Chondrocyte (in vitro differentiated cells): Measurements from ENCODE around the gene PCNT. TPM values are rescaled to one million over a fixed set of nuclear protein-coding genes. Genes with fewer than 3 reads are reported as not detected.

ENCODE experiments used
- DNase-seq: peaks from one replicate; pipeline ENCODE4 v3.0.0; 2021; ENCODE audit warnings: mixed read lengths, low spot score
- H3K27ac Mint-ChIP-seq: one replicate; pipeline ENCODE4 v1.8.0; 2021; ENCODE audit warnings: mild to moderate bottlenecking, moderate library complexity, mixed read lengths; ENCODE audit not compliant: unreplicated experiment
- H3K27me3 Mint-ChIP-seq: 2 replicates; pipeline ENCODE4 v1.8.0; 2021; ENCODE audit warnings: low read depth, mixed read lengths
- H3K36me3 Mint-ChIP-seq: 2 replicates; pipeline ENCODE4 v1.8.0; 2021; ENCODE audit warnings: low read depth, mixed read lengths
- H3K4me1 Mint-ChIP-seq: 2 replicates; pipeline ENCODE4 v1.8.0; 2021; ENCODE audit warnings: low read depth, mild to moderate bottlenecking, mixed read lengths
- H3K4me3 Mint-ChIP-seq: one replicate; pipeline ENCODE4 v1.8.0; 2021; ENCODE audit warnings: mild to moderate bottlenecking, moderate library complexity, mixed read lengths; ENCODE audit not compliant: unreplicated experiment
- H3K9me3 Mint-ChIP-seq: 2 replicates; pipeline ENCODE4 v1.8.0; 2021; ENCODE audit warnings: low read depth, mixed read lengths
- total RNA-seq: library from RNA; stranded (reverse); gene quantifications from 3 replicates; pipeline ENCODE4 v1.2.1, GENCODE V29; 2021
- TF ChIP-seq, protein P1 (sequence below): fragments of 200-600 bp; sonication (generic); IDR thresholded peaks from 2 replicates; pipeline ENCODE4 v1.5.0; 2021; ENCODE audit warnings: antibody characterized with exemption, mild to moderate bottlenecking, moderate library complexity

Gene PCNT
- total RNA-seq, 1 donor from 2014 or later = 29.9 TPM

DNA sequence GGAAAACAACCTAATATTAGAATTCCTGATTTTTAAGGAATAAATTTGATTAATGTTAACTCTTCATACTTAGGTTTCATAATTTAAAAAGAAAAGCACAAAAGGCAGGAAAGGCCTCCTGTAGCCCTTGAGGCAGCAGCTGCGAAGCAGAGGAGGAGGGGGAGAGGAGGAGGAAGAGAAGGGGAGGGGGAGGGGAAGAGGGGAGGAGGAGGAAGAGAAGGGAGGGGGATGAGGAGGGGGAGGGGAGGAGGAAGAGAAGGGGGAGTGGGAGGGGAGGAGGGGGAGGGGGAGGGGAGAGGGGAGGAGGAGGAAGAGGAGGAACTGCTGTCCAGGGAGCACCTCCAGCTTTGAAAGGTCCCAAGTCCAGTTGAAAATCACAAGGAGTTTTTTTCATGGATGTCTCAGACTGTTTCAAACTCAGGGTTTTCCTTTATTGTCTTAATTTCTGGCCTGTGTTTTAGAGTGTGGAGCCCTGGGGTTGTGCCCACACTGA, 99.6 kb downstream of the PCNT start:
- H3K27ac Mint-ChIP-seq = no peak overlapping the region

GRCh38 chr21:46424039-46424591, 100.2 kb downstream of the PCNT start:
- no peaks in the 10 kb centered on the region for H3K27me3 Mint-ChIP-seq
- no peak overlapping the region for H3K27ac Mint-ChIP-seq
- H3K4me3 Mint-ChIP-seq = no peak overlapping the region
- DNase-seq = peak; percentile 62
- peaks cover 10% of the 10 kb centered on the region for H3K36me3 Mint-ChIP-seq
- TF ChIP-seq, protein P1, sequence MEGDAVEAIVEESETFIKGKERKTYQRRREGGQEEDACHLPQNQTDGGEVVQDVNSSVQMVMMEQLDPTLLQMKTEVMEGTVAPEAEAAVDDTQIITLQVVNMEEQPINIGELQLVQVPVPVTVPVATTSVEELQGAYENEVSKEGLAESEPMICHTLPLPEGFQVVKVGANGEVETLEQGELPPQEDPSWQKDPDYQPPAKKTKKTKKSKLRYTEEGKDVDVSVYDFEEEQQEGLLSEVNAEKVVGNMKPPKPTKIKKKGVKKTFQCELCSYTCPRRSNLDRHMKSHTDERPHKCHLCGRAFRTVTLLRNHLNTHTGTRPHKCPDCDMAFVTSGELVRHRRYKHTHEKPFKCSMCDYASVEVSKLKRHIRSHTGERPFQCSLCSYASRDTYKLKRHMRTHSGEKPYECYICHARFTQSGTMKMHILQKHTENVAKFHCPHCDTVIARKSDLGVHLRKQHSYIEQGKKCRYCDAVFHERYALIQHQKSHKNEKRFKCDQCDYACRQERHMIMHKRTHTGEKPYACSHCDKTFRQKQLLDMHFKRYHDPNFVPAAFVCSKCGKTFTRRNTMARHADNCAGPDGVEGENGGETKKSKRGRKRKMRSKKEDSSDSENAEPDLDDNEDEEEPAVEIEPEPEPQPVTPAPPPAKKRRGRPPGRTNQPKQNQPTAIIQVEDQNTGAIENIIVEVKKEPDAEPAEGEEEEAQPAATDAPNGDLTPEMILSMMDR = no peak
- no peaks in the 10 kb centered on the region for H3K4me1 Mint-ChIP-seq
- H3K9me3 Mint-ChIP-seq = no peaks in the 10 kb centered on the region

More for the DNA sequence above, 99.6 kb downstream of the PCNT start:
- Mint-ChIP-seq H3K9me3 (no peaks in the 10 kb centered on the region), H3K27me3 (no peaks in the 10 kb centered on the region), H3K4me1 (no peaks in the 10 kb centered on the region), H3K36me3 (peaks cover 14% of the 10 kb centered on the region), H3K4me3 (no peak overlapping the region)
- TF ChIP-seq, protein P1 = no peak
- no peak for DNase-seq

DNA sequence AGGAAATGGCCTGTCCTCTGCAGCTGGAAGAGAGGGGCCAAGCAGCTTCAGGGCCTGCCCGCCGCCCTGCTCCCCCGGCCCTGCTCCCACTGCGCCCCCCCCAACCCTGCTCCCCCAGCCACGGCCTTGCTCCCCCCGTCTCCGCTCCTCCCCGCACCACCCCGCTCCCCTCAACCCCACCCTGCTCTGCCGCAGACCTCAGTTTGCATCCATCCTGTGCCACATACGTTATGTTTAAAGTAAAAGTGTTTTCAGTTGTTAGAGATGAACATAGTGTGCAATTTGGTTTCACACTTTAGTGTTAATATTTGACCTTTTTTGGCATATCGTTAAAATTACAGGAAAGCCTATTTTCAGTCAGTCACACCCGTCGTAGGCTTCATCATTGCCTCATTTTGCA, 100.7 kb downstream of the PCNT start:
- peak; percentile 27 for DNase-seq
- peaks cover 6% of the 10 kb centered on the region for H3K36me3 Mint-ChIP-seq
- no peaks in the 10 kb centered on the region for H3K4me1 Mint-ChIP-seq
- no peak overlapping the region for H3K4me3 Mint-ChIP-seq
- no peaks in the 10 kb centered on the region for H3K27me3 Mint-ChIP-seq
- no peak overlapping the region for H3K27ac Mint-ChIP-seq
- H3K9me3 Mint-ChIP-seq = no peaks in the 10 kb centered on the region
- TF ChIP-seq, protein P1 = no peak

DNA sequence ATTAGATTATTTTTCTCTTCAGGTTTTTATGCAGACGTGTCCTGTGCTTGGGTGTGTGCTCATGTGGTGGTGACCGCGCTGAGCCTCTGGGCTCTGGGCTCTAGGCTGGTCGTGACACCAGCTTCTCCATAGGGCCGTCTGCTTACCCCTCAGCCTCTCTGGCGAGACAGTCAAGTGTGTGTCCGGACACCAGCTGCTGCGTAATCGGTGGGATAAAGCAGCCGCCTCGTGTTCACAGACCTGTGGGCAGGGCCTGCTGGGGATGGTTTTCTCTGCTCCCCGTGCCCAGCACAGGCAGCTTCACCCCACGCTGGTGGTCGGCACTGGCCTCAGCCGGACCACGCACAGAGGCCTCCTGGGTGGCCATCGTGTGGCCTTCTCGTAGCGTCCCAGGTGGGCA, 101.1 kb downstream of the PCNT start:
- peak; percentile 68 for DNase-seq
- peaks cover 8% of the 10 kb centered on the region for H3K36me3 Mint-ChIP-seq
- no peaks in the 10 kb centered on the region for H3K4me1 Mint-ChIP-seq
- H3K9me3 Mint-ChIP-seq = no peaks in the 10 kb centered on the region
- H3K4me3 Mint-ChIP-seq = no peak overlapping the region
- no peak overlapping the region for H3K27ac Mint-ChIP-seq
- H3K27me3 Mint-ChIP-seq = no peaks in the 10 kb centered on the region
- TF ChIP-seq, protein P1 = no peak

- Mint-ChIP-seq H3K4me1 (no peaks in the 10 kb centered on the region), H3K27ac (no peak overlapping the region), H3K4me3 (no peak overlapping the region), H3K27me3 (no peaks in the 10 kb centered on the region), H3K9me3 (no peaks in the 10 kb centered on the region), H3K36me3 (peaks cover 7% of the 10 kb centered on the region)
- TF ChIP-seq, protein P1 = no peak
- peak; percentile 82 for DNase-seq
Observed at GRCh38 chr21:46425571-46425970, 101.6 kb downstream of the PCNT start.
